Skeletal muscle satellite cell (primary cell): ENCODE results near the gene CPZ.

Experiments used
- H3K27me3 ChIP-seq: 2 replicates; pipeline ENCODE4 v1.7.0; 2013; ENCODE audit warnings: low read length; ENCODE audit not compliant: control insufficient read depth, insufficient read depth
- H3K36me3 ChIP-seq: 2 replicates; pipeline ENCODE4 v1.7.0; 2013; ENCODE audit warnings: mild to moderate bottlenecking, control low read depth, low read length; ENCODE audit not compliant: insufficient read depth
- H3K4me1 ChIP-seq: 2 replicates; pipeline ENCODE4 v1.7.0; 2013; ENCODE audit warnings: low read length; ENCODE audit not compliant: control insufficient read depth, insufficient read depth
- H3K4me2 ChIP-seq: 2 replicates; pipeline ENCODE4 v1.7.0; 2013; ENCODE audit warnings: mild to moderate bottlenecking, low read length
- H3K4me3 ChIP-seq: 2 replicates; pipeline ENCODE4 v1.7.0; 2013; ENCODE audit warnings: low read length
- H3K9ac ChIP-seq: 2 replicates; pipeline ENCODE4 v1.7.0; 2013; ENCODE audit warnings: mild to moderate bottlenecking, low read depth, low read length, moderate library complexity
- H3K9me3 ChIP-seq: replicated peaks from 2 replicates; pipeline ENCODE4 v1.7.0; 2013; ENCODE audit warnings: mild to moderate bottlenecking, control low read depth, low read length

The CPZ gene

GRCh38 chr4:8600266-8600665 is 7.7 kb downstream of the CPZ start:
- H3K9ac ChIP-seq: no peak overlapping the region
- peaks cover 17% of the 10 kb centered on the region for H3K27me3 ChIP-seq
- no peak overlapping the region for H3K4me3 ChIP-seq

GRCh38 chr4:8600686-8601085 is 8.1 kb downstream of the CPZ start:
- Histone ChIP-seq H3K36me3 (no peaks in the 10 kb centered on the region), H3K27me3 (peaks cover 17% of the 10 kb centered on the region), H3K4me2 (no peak overlapping the region), H3K4me1 (peaks cover 7% of the 10 kb centered on the region), H3K4me3 (no peak overlapping the region), H3K9ac (no peak overlapping the region), H3K9me3 (no peaks in the 10 kb centered on the region)

More at GRCh38 chr4:8600266-8600665, 7.7 kb downstream of the CPZ start:
- Histone ChIP-seq H3K36me3 (no peaks in the 10 kb centered on the region), H3K4me2 (no peak overlapping the region), H3K9me3 (no peaks in the 10 kb centered on the region), H3K4me1 (peaks cover 7% of the 10 kb centered on the region)

GRCh38 chr4:8601086-8601485 is 8.5 kb downstream of the CPZ start:
- Histone ChIP-seq H3K9me3 (no peaks in the 10 kb centered on the region), H3K4me2 (no peak overlapping the region), H3K4me1 (peaks cover 7% of the 10 kb centered on the region), H3K36me3 (no peaks in the 10 kb centered on the region), H3K27me3 (peaks cover 17% of the 10 kb centered on the region), H3K9ac (no peak overlapping the region), H3K4me3 (no peak overlapping the region)

GRCh38 chr4:8601556-8601955 is 9.0 kb downstream of the CPZ start:
- Histone ChIP-seq H3K9me3 (no peaks in the 10 kb centered on the region), H3K4me2 (no peak overlapping the region), H3K4me3 (no peak overlapping the region), H3K9ac (no peak overlapping the region), H3K36me3 (no peaks in the 10 kb centered on the region), H3K27me3 (peaks cover 17% of the 10 kb centered on the region), H3K4me1 (peaks cover 7% of the 10 kb centered on the region)

GRCh38 chr4:8602686-8603430 is 10.3 kb downstream of the CPZ start:
- peaks cover 17% of the 10 kb centered on the region for H3K27me3 ChIP-seq
- no peaks in the 10 kb centered on the region for H3K36me3 ChIP-seq
- peaks cover 7% of the 10 kb centered on the region for H3K4me1 ChIP-seq
- no peak overlapping the region for H3K4me2 ChIP-seq
- H3K9me3 ChIP-seq: no peaks in the 10 kb centered on the region
- H3K9ac ChIP-seq: no peak overlapping the region
- H3K4me3 ChIP-seq: no peak overlapping the region

GRCh38 chr4:8603931-8604330 is 11.4 kb downstream of the CPZ start:
- Histone ChIP-seq H3K4me1 (peaks cover 7% of the 10 kb centered on the region), H3K4me3 (no peak overlapping the region), H3K9ac (no peak overlapping the region), H3K36me3 (no peaks in the 10 kb centered on the region), H3K4me2 (no peak overlapping the region), H3K9me3 (no peaks in the 10 kb centered on the region), H3K27me3 (peaks cover 17% of the 10 kb centered on the region)

GRCh38 chr4:8605289-8605688 is 12.7 kb downstream of the CPZ start:
- Histone ChIP-seq H3K27me3 (peaks cover 20% of the 10 kb centered on the region), H3K4me2 (no peak overlapping the region), H3K4me3 (no peak overlapping the region), H3K9me3 (no peaks in the 10 kb centered on the region), H3K36me3 (no peaks in the 10 kb centered on the region), H3K4me1 (no peaks in the 10 kb centered on the region), H3K9ac (no peak overlapping the region)

GRCh38 chr4:8606476-8606875 is 13.9 kb downstream of the CPZ start:
- Histone ChIP-seq H3K36me3 (no peaks in the 10 kb centered on the region), H3K9me3 (no peaks in the 10 kb centered on the region), H3K4me3 (no peak overlapping the region), H3K9ac (no peak overlapping the region), H3K4me2 (no peak overlapping the region), H3K27me3 (peaks cover 19% of the 10 kb centered on the region), H3K4me1 (no peaks in the 10 kb centered on the region)

GRCh38 chr4:8606966-8607365 is 14.4 kb downstream of the CPZ start:
- Histone ChIP-seq H3K36me3 (no peaks in the 10 kb centered on the region), H3K4me2 (no peak overlapping the region), H3K27me3 (peaks cover 19% of the 10 kb centered on the region), H3K9me3 (no peaks in the 10 kb centered on the region), H3K4me1 (no peaks in the 10 kb centered on the region), H3K9ac (no peak overlapping the region), H3K4me3 (no peak overlapping the region)

- H3K4me2 ChIP-seq: no peak overlapping the region
- no peaks in the 10 kb centered on the region for H3K36me3 ChIP-seq
- no peaks in the 10 kb centered on the region for H3K9me3 ChIP-seq
- no peaks in the 10 kb centered on the region for H3K4me1 ChIP-seq
- H3K27me3 ChIP-seq: peaks cover 15% of the 10 kb centered on the region
- H3K4me3 ChIP-seq: no peak overlapping the region
- no peak overlapping the region for H3K9ac ChIP-seq
These were observed 15.3 kb downstream of the CPZ start for GRCh38 chr4:8607603-8608481.

GRCh38 chr4:8608714-8609391 is 16.3 kb downstream of the CPZ start:
- no peak overlapping the region for H3K4me3 ChIP-seq
- no peak overlapping the region for H3K9ac ChIP-seq
- no peaks in the 10 kb centered on the region for H3K4me1 ChIP-seq
- H3K36me3 ChIP-seq: no peaks in the 10 kb centered on the region
- no peak overlapping the region for H3K4me2 ChIP-seq
- peaks cover 15% of the 10 kb centered on the region for H3K27me3 ChIP-seq
- no peaks in the 10 kb centered on the region for H3K9me3 ChIP-seq
